Activated CD4-positive, alpha-beta T cell treated with anti-CD3 and anti-CD28 coated beads for 24 hours (primary cell): Measurements from ENCODE around the gene PIP5KL1.

Experiments
- DNase-seq, 2 donors: peaks; one replicate each; pipeline ENCODE4 v3.0.0-alpha.2; 2020; ENCODE audit warnings: low read depth in 2 of 2

The PIP5KL1 gene, protein sequence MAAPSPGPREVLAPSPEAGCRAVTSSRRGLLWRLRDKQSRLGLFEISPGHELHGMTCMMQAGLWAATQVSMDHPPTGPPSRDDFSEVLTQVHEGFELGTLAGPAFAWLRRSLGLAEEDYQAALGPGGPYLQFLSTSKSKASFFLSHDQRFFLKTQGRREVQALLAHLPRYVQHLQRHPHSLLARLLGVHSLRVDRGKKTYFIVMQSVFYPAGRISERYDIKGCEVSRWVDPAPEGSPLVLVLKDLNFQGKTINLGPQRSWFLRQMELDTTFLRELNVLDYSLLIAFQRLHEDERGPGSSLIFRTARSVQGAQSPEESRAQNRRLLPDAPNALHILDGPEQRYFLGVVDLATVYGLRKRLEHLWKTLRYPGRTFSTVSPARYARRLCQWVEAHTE

DNA sequence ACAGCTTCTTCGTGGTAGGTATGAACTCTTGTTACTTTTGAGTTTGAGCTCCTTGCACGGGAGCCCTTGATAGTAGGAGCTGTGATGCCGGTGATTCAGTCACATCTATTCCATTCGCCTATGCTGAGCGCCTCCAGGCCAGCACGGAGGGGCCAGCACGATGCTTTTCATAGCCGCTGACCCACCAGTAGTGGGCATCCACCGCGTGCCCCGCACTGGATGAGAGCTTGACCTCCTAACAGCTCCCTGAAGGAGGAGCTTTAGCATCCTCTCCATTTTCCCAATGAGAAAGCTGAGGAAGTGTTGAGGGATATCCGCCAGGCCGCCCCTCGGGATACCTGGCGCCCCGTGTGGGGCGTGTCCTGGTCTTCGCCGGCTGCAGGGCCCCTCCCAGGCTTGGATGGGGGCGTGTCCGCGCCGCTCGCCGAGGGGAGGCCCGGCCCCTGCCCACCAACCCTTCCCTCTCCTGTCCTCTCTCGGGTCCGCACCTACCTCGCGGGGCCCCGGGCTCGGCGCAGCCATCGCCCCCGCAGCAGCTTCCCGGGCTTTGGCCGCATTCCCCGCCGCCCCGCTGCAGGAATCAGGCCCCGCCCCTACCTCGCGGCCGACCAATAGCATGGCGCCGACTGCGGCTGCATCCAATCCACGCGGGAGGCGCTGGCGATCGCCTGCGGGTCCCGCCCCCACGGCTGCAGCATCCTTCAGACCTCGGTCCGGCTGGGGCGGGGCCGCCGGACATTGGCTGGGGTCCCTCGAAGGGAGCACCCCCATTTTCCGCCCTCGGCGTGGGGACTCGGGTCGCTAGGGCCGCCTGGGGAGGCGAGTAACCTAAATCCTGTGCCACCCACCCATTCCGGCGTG lies at the start of gene PIP5KL1:
TSS of gene PIP5KL1 (minus strand) at position 547 of the 861 bp plus-strand sequence. CDS start at position 522, 25 bp downstream.
- DNase-seq, result peak in 1 of 2 donors; percentile 65

DNA sequence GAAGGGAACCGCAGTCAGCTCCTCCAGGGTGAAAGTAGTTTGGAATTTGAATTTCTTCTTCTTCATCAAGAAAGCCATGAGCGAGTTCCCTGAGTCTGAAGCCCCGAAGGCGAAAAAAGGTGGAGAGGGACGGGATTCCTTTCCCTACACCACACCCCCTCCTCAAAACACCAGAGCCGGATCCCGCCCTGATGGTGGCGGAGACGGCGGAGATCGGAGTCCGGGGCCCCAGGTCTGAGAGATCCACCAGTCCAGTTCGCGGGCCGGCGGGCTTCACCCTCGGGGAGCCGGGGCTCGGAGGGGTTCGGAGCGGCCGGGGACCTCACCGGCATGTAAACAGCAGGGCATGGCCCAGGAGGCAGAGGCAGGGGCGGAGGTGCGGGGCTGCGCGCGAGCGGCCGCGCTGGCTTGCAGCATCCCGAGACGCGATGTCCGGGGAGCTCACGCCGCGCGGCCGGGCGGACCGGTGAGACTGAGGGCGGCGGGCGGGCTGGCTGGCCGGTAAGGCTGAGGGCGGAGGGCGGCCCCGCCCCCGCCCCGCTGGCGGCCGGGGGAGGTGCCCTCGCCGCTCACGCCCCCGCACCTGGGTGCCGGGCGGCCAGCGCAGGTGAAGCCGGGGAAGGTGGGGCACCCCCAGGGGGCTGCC lies 49.6 kb upstream of the PIP5KL1 start:
- DNase-seq, result no peak

DNA sequence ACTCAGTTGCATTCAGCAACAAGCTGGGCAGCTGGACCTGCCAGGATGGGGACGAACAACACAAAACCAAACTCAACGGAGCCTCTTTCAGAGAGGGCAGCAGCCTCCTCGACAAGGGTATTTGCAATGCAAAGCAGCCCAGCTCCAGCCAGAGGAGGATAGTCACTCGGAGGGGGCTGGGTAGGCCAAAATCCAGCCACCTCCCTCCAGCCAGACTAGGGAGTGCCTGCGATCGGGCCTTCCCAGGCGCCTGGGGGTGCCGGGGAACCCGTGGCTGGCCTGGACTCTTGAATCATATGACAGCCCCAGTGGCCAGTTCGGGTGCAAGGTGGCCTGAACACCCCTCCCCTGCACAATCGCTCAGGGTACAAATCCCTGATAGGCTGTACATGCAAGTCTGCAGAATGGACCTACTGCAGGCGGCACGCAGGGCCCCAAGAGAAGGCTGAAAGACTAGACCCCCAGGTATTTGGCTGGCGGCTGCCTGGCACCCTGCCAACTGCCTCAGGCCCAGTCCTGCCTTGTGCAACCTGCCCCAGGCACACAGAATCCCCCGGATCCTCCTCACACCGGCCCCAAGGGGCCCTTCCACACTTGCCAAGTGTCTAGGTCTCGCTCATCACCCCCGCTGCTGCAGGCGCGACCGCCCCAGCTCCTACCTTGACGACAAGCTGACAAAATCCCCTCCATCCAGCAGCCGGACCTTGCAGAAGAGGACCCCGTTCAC lies 48.9 kb upstream of the PIP5KL1 start:
- no peak for DNase-seq

DNA sequence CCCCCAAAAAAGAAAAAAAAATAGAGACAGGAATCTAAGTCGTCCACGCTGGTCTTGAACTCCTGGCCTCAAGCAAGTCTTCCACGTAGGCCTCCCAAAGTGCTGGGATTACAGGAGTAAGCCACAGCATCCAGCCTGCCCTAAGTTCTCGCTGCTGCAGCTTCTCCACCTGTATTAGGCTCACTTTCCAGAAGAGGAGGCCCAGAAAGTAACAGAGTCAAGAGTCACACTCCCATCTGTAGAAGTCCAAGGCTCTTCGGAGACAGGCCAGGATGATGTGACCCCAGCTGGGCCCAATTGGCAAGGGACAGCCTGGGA lies 48.4 kb upstream of the PIP5KL1 start:
- no peak for DNase-seq

DNA sequence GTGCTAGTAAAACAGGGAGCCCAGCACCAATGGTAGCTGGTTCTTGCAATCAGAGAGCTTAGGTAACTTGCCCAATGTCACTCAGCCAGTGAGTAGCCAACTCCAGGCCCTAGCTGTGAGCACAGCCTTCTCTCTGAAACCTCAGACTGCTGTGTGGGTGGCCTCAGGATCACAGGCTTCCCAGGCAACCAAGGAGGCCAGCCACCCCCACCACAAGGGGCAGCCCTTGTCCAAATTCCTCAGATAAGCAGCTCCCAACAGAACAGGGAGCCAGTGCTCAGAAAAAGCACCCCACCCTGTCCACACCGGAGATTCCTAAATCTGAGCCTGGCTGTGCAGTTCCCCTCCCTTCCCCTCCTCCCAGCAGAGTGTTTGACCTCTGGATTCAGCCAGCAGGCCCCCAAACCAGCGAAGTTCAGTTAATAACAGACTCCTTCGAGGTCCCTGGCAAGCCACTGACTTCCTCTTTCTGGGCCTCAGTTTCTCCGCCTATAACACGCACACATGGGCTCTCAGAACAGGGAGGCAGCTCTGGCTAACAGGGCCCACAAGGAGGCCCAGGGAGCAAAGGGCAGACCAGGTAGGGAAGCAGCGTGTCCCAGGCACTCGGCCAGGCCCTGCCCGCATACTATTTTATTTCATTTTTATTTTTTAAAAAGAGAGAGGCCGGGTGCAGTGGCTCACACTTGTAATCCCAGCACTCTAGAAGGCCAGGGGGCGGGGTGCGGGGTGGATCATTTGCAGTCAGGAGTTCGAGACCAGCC lies 47.5 kb upstream of the PIP5KL1 start:
- no peak for DNase-seq

DNA sequence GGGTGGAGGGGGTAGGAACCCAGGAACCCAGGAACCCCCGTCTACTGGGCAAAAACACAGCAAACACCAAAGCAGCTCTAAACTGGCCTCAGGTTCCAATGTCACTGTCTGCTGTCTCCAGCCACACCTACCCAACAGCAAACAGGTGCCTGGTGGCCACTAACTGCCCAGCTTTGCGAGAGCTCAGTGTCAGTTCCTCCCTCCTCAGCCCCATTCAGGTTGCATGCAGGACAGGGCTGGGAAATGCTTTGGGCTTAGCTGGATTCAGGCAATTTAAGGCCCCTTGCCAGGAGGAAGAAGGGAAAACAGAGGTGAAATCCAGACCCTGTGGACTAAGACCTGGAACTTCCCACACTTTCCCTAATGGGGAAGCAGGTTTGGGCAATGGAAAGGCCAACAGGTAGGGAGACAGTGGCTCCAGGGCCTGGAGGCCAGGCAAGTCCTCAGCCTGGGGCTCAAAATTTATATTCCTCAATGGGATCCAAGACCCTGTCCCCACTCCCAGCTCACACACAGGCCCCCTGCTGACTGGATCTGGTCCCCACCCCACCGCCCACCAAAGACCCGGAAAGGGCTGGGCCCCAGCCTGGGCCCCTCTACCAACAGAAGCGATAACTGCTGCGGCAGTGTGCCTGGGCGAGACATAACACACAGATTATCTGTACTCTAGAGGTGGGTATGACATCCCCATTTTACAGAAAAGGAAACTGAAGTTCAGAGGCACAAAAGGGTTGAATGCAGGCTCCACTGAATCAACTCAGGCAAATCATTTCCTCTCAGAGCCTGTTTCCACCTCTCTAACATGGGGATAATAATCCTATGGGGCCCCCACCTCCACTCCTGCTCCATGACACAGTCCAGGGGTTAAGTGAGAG lies 46.7 kb upstream of the PIP5KL1 start:
- no peak for DNase-seq

DNA sequence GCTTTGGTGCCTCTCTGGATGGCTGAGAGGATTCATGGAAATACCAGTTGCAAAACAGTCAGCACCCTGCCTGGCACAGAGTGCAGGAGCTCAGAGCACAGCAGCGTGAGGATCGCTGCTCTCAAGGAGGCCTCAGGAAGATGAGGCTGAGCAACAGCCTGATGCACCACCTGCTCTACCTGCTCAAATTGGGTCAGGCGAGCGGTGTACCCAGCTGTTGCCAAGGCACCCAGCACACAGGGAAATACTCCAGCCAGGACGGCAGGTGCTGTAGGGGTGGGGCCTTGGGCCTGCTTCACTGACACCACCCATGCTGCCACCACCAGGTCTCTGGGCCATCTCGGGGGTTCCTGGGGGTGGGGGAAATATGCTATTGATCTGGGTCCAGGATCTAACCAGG lies 45.9 kb upstream of the PIP5KL1 start:
- no peak for DNase-seq

DNA sequence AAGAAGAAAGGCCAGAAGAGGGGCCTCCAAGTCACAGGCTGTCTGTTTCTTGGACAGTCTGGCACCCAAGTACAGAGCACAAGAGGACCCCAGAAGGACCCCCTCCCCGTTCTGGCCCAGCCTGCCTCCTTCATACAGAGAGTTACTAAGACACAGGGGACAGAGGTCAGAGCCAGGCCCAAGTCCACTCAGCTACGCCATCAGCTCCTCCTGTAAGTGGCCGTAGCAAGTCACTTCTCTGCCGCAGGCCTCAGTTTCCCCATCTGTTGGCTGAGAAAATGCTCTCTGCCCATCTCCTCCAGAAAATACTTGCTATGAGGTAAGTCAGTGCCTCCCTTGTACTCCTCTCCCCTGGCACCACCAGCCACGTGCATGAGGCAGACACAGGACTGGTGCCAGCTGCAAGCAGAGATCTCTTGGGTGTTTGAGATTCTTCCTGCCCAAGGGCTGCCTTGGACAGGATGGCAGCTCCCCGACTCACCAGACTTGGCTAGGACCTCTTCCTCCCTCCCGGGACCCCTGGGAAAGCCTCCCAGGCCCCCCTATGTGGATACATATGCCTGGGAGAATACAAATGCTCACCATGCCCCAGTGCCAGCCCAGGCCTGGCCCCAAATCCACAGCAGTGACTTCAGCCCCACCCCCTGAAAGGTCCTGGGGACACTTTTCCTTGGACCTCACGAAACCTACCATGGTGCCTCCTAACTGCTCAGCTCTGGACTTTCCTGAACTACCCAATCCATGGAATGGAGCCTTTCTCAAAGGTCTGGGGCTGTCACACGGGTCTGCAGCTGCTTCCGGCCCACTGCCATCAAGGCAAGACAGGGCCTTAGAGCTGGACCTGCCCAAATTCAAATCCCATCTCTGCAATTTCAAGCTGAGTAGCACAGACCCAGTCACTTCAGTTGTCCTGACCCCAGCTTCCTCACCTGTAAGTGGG lies 45.1 kb upstream of the PIP5KL1 start:
- no peak for DNase-seq

DNA sequence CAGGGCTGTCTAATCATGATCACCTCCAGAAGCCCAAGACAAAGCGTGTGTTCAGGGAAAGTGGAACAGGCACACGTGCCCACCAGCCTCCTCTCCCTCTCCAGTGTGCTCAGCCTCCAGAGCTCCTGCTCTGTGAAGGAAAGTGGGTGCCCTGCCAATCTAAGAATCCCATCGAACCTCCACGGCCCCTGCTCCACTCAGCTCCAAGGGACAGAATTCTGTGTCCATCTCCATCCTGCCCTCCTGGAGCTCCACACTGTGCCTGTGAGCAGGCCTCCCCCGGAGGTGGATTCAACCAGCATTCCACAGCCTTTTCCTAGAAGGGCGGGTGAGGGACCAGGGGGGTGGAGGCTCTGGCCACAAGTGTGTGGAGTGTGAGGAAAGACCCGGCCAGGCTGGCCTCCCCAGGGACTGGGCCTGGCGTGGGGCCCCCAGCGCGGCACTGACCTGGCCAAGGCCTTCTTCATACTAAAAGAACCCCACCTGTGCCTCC lies 44.2 kb upstream of the PIP5KL1 start:
- no peak for DNase-seq

DNA sequence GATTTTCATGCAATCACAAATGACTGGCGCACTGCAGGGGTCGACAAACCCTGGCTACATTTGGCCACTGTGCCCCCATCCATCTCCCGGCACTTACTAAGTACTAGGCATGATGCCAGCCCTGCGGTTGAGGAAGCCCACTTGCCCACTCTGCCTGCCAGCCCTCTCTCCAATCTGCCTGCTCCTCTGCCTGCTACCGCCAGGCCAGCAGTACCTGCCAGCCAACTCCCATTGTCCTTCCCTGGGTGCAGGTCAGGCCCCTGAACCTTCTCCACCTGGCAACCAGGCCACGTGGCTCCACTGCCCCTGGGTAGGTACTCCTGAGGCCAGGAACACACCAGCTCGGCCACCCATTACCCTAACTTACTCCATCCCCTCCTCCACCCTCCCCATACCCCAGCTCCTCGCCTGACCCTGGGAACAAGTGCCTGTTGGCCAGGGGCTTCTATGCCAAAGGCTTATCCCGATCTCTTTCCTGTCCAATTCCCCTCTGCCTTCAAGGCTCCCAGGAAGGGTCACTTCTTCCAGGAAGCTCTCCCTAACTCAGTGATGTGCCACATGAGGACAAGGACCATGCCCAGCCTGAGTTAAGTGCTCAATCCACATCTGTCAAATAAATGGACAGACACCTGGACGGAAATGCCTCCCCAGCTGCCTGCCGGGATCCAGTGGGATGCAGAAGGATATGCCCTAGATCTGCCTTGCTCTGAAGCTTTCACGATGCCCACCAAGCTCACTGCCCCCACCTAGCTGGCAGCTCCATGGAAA lies 43.6 kb upstream of the PIP5KL1 start:
- DNase-seq, result no peak

DNA sequence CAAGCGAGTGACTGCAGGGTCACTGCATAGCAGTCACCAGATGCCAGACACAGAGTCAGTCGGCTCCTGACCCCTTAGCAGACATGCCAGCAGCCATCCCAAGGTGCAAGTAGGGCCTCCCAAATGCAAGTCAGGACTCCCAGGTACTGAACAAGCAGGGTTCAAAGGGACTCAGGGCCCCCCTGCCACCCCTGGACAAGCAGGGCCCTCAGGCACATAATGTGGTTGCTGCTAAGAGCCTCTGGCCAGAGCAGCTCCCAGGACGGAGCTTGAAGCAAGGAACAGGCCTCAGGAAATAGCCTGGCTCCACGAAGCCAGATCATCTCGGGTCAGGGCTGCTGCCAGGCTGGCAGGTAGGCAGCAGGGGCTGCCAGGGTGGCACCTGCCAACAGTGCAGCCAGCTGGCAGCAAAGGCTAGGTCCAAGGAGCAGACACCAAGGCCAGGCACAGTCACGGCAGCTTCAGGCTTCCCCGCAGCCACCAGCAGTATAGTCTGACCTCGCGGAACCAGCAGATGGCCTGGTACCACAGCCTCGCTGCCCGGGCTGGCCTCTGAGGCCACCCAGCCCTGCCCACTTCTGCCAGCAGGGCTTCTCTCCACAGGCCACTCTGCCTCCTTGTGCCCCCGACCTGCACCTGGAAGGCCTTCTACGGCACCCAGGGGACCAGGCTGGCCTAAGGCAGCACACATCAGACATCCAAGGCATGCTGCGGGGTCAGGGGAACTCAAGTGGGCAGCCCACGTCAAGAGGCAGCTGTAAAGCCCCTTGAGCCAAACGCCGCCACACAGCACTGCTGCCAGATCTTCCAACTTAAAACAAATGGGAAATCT lies 42.8 kb upstream of the PIP5KL1 start:
- DNase-seq, result no peak

DNA sequence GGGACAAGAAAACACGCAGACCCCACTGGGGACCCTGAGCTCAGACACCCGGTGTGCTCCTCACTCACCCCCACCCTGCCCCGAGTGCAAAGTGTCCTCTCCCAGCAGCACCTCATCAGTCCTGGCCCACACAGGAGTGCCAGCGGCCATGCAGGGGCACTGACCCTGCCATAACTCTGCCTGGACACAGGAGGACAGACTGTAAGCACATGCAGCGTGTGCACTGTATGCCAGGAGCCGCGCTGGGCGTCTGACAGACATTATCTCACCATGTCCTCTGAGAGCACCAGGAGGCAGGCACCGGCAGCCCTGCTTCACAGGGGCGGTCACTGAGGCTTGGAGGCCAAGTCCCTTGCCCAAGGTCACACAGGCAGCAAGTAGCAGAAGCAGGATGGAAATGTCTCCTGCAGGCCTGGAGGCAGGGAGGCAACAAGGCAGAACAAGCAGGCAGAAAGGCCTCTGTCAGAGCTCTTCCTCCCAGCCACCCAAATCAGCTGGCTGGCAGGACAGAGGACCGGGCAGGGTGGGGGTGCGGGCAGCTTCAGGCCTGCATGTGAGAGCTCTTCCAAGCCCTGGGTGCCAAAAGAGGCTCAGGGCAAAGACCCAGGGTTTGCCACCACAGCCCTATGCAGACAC lies 41.8 kb upstream of the PIP5KL1 start:
- no peak for DNase-seq

DNA sequence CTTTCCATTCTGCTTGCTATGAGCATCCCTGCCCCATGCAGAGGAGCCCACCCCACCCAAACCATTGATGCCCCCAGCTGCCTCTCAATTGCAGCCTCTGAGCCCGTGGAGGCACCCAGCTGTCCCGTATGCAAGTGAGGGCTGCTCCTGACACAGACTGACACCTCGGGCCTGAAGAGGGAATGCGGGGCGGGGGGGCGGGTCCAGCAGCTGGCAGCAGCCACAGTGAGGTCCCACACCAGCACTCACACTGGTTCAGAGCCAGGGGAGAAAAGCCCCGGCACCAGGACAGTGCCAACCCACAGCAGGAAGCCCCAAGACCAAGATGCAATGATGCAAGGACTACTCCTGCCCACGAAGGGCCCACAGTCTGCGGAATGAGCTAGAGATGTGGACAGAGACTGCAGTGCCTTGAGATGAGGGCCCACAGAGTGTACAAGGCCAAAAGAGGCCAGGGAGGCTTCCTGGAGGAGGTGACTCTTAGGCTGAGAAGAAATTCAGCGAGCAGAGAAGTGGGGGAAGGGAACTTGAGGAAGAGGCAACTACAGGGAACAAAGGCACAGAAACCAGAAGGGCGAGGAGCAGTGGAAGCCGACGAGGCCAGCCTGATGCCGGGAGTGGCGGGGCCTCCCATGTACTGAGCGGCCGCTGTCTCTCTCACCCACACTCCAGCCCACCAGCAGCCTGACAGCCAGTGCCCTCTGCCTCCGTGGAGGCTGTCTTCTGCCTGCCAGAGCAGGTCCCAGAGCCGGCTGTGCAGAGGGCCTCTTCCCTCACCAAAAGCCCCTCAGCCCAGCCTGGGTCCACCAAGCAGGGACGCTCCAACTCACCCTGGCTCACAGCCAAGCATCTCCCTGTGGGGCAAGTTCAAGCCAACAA lies 41.0 kb upstream of the PIP5KL1 start:
- DNase-seq, result no peak

DNA sequence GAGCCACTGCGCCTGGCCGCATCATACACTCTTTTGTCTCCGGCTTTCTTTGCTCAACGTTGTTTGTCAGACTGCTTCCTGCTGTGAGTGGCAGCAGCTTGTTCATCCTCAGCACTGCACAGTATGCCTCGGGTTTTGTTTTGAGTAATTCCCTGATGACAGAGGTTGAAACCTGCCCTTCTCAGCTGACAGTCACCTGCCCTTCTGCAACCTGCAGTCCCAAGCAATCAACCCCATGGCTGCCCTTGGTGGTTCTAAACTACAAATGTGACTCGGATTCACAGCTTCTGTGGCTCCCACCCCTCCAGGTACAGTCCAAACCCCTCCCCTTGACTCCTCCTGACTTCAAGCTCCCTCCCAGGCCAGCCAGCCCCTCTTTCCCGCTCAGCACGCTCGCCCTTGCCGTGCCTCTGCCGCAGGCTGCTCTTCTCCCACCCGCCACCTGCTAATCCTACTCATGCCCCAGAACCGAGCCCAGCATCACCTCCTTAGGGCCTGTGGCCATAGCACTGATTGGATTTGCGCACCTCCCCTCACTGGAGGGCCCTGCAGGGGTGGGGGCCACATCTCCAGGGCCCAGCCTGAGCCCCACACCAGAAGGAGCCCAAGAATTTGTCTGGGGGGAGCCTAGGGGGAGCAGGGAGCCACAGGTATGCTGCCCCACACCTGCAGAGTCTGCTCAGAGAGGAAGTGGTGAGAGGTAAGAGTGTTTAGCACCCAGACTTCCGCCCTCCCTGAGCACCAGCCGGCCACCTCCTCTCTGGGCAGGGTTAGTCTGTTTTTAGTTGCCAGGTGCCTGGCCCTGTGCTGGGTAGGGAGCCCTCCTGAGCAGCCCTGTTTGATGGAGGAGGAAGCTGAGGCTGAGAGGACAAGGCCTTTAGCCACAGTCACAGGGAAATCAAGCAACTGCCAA lies 40.1 kb upstream of the PIP5KL1 start:
- DNase-seq, result peak in 1 of 2 donors; percentile 60
